CD14-positive monocyte (primary cell): ENCODE data around the gene TMEM187. TPM values are rescaled to one million over a fixed set of nuclear protein-coding genes. Genes with fewer than 3 reads are reported as not detected.

Source experiments
- DNase-seq, 3 donors: peaks; one replicate each; pipeline ENCODE4 v3.0.0-alpha.2; 2011 to 2022
- H2AFZ ChIP-seq: 2 replicates; pipeline ENCODE4 v1.6.0; 2012; ENCODE audit warnings: mild to moderate bottlenecking, low read depth, low read length, inconsistent platforms; ENCODE audit not compliant: insufficient read depth, poor library complexity, severe bottlenecking
- H3K27ac ChIP-seq, 2 donors: 1 replicate in 1 of 2; 2 replicates in 1 of 2; pipeline ENCODE4 v1.5.1; 2012 to 2013; ENCODE audit warnings: low read length in 2 of 2, control low read depth in 1 of 2, inconsistent platforms in 1 of 2, low read depth in 1 of 2, mild to moderate bottlenecking in 1 of 2
- H3K27me3 ChIP-seq, 2 donors: one replicate each; pipeline versions ENCODE4 v1.6.0 to v1.6.1; 2011 to 2013; ENCODE audit warnings: low read length in 2 of 2; ENCODE audit not compliant: control insufficient read depth in 2 of 2, insufficient read depth in 2 of 2
- H3K36me3 ChIP-seq, 2 donors: replicated peaks in 1 of 2; 1 replicate in 1 of 2; 2 replicates in 1 of 2; pipeline versions ENCODE4 v1.5.1 to v1.6.1; 2012 to 2013; ENCODE audit warnings: low read length in 2 of 2, control low read depth in 1 of 2, inconsistent platforms in 1 of 2, mild to moderate bottlenecking in 1 of 2; ENCODE audit not compliant: insufficient read depth in 2 of 2, control insufficient read depth in 1 of 2
- H3K4me1 ChIP-seq, 2 donors: 1 replicate in 1 of 2; 2 replicates in 1 of 2; pipeline versions ENCODE4 v1.5.1 to v1.6.1; 2012 to 2013; ENCODE audit warnings: low read length in 2 of 2, control low read depth in 1 of 2, inconsistent platforms in 1 of 2, mild to moderate bottlenecking in 1 of 2, moderate library complexity in 1 of 2; ENCODE audit not compliant: insufficient read depth in 2 of 2, control insufficient read depth in 1 of 2
- H3K4me2 ChIP-seq: replicated peaks from 2 replicates; pipeline ENCODE3; 2012; ENCODE audit warnings: low read length, moderate library complexity, mild to moderate bottlenecking; ENCODE audit not compliant: poor library complexity, severe bottlenecking; ENCODE audit errors: extremely low read depth
- H3K4me3 ChIP-seq, 3 experiments: fragments of 200-600 bp in 1 of 3; sonication (generic) in 1 of 3; replicated peaks in 1 of 3; 1 replicate in 2 of 3; 2 replicates in 1 of 3; pipeline ENCODE4 v1.5.1; 2011 to 2013; ENCODE audit warnings: low read length in 3 of 3, mild to moderate bottlenecking in 3 of 3, control low read depth in 2 of 3, low read depth in 2 of 3, inconsistent platforms in 1 of 3, moderate library complexity in 1 of 3
- H3K79me2 ChIP-seq: 2 replicates; pipeline ENCODE4 v1.6.0; 2012; ENCODE audit warnings: mild to moderate bottlenecking, control low read depth, inconsistent platforms, low read length, moderate library complexity; ENCODE audit not compliant: insufficient read depth
- H3K9ac ChIP-seq: 2 replicates; pipeline ENCODE4 v1.6.0; 2017; ENCODE audit warnings: low read length, mild to moderate bottlenecking; ENCODE audit not compliant: insufficient read depth, poor library complexity, severe bottlenecking
- H3K9me3 ChIP-seq, 2 donors: replicated peaks in 1 of 2; 1 replicate in 1 of 2; 2 replicates in 1 of 2; pipeline versions ENCODE4 v1.5.1 to v1.6.1; 2012 to 2013; ENCODE audit warnings: low read length in 2 of 2, control low read depth in 1 of 2; ENCODE audit not compliant: control insufficient read depth in 1 of 2, insufficient read depth in 1 of 2
- H4K20me1 ChIP-seq: 2 replicates; pipeline ENCODE4 v1.6.0; 2012; ENCODE audit warnings: mild to moderate bottlenecking, low read length, control low read depth, moderate library complexity; ENCODE audit not compliant: insufficient read depth
- H3K27ac Mint-ChIP-seq, 7 donors: one replicate each; pipeline ENCODE4 v1.8.0; 2020; ENCODE audit warnings: mild to moderate bottlenecking in 7 of 7, mixed read lengths in 7 of 7, moderate library complexity in 6 of 7, inconsistent platforms in 2 of 7
- H3K27me3 Mint-ChIP-seq, 3 donors: one replicate each; pipeline ENCODE4 v1.8.0; 2021 to 2022; ENCODE audit warnings: low read depth in 3 of 3, mild to moderate bottlenecking in 3 of 3, mixed read lengths in 3 of 3, moderate library complexity in 3 of 3, inconsistent platforms in 1 of 3
- H3K36me3 Mint-ChIP-seq, 2 donors: one replicate each; pipeline ENCODE4 v1.8.0; 2020; ENCODE audit warnings: mixed read lengths in 2 of 2, inconsistent platforms in 1 of 2, mild to moderate bottlenecking in 1 of 2
- H3K4me1 Mint-ChIP-seq: one replicate; pipeline ENCODE4 v1.8.0; 2020; ENCODE audit warnings: mild to moderate bottlenecking, mixed read lengths
- H3K4me3 Mint-ChIP-seq, 2 donors: one replicate each; pipeline ENCODE4 v1.8.0; 2020; ENCODE audit warnings: mild to moderate bottlenecking in 2 of 2, mixed read lengths in 2 of 2, moderate library complexity in 1 of 2
- H3K9me3 Mint-ChIP-seq, 7 donors: one replicate each; pipeline ENCODE4 v1.8.0; 2020 to 2022; ENCODE audit warnings: mixed read lengths in 7 of 7, mild to moderate bottlenecking in 6 of 7, moderate library complexity in 6 of 7, inconsistent platforms in 2 of 7
- CTCF ChIP-seq: fragments of 200-600 bp; IDR thresholded peaks from one replicate; pipeline ENCODE4 v1.8.0; 2022; ENCODE audit warnings: antibody characterized with exemption, mild to moderate bottlenecking
- WGBS: methylation state at CpG from one replicate; pipeline ENCODE4 v1.1.5; 2013; ENCODE audit warnings: missing lambda C conversion rate; ENCODE audit not compliant: insufficient coverage; 5-methylcytosine and 5-hydroxymethylcytosine counted together
- intact Hi-C, 2 donors: fragments of 100-400 bp; cut with micrococcal nuclease; formaldehyde crosslinking; loops; one replicate each; pipeline versions ENCODE4 v1.15.0 to v1.15.1; 2023
- polyA plus RNA-seq, 3 donors: library from polyadenylated mRNA; depleted of rRNA in 1 of 3; unstranded in 2 of 3; stranded (reverse) in 1 of 3; fragments of 300-500 nt in 2 of 3; fragments of >200 nt in 1 of 3; fragmentation: Illumina TruSeq in 2 of 3; gene quantifications; 1 replicate in 2 of 3; 2 replicates in 1 of 3; pipeline ENCODE4 v1.2.3, GENCODE V29; 2012 to 2021

TMEM187 gene
- polyA plus RNA-seq, 3 donors = 2.8 to 10.3 (median 4.9) TPM

DNA sequence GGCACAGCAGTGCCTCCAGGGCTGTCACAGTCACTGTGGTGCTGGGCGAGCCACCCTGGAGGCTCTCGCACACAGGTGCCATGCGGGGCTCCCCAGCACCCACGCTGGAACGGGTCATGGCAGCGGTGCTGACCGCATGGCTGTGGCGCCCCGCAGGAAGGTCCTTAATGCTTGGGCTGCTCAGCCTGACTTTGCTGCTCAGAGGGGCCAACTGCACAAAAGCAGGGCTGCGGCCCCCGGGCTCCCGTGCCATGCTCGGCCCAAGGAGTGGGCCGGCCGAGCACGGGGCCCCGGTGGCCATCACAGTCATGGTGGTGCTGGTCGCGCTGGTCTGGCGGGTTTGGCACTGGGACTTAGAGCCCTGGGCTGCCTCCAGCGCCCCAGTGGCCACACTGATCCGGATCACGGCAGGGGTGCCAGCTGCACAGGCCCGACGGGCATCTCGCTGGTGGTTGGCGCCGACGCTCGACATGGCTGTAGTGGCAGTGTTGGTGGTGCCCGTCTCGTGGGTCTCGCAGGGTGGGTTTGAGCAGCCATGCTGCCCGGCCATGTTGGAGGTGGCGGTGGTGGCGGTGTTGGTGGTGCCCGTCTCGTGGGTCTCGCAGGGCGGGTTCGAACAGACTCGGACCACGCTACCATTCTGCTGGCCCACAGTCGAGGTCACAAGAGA is 17.9 kb upstream of the TMEM187 start:
- H3K27ac Mint-ChIP-seq = peak overlapping the region in 4 of 7 donors; percentile 40 to 81 (median 69)
- peaks cover under 1% of the 10 kb centered on the region for H3K4me1 Mint-ChIP-seq
- no peak for TF ChIP-seq CTCF
- H3K27me3 Mint-ChIP-seq = peaks cover 0 to 7% (median 0%) of the 10 kb centered on the region in 3 donors
- H3K4me1 ChIP-seq = no peaks in the 10 kb centered on the region
- no peaks in the 10 kb centered on the region for H3K27me3 ChIP-seq
- no peaks in the 10 kb centered on the region for H3K9me3 ChIP-seq
- no peak overlapping the region for H3K4me3 Mint-ChIP-seq
- H3K9ac ChIP-seq = no peak overlapping the region
- peaks cover 63 to 94% of the 10 kb centered on the region in 2 donors for H3K36me3 Mint-ChIP-seq
- peaks cover 98% of the 10 kb centered on the region for H4K20me1 ChIP-seq
- peaks cover 85 to 99% of the 10 kb centered on the region in 2 donors for H3K36me3 ChIP-seq
- H3K79me2 ChIP-seq = peaks cover 6% of the 10 kb centered on the region
- H3K4me2 ChIP-seq = no peak overlapping the region
- H3K27ac ChIP-seq = no peak overlapping the region
- H3K9me3 Mint-ChIP-seq = peaks cover 0 to 3% (median 0%) of the 10 kb centered on the region in 7 donors
- WGBS = 95% methylated on average over 20 of the region's 44 CpGs
- no peak for DNase-seq
- no peak overlapping the region for H2AFZ ChIP-seq
- H3K4me3 ChIP-seq = no peak overlapping the region
- intact Hi-C loops = loop anchor here (5.0 to 10.0 kb wide), 3 partner anchors 37 to 192 kb away; partner anchors contain the start of gene PLXNB3 (in 2 of the 2)

- H3K27me3 Mint-ChIP-seq = peaks cover 0 to 12% (median 0%) of the 10 kb centered on the region in 3 donors
- H3K4me3 Mint-ChIP-seq = no peak overlapping the region
- H3K4me1 Mint-ChIP-seq = no peaks in the 10 kb centered on the region
- H3K79me2 ChIP-seq = peaks cover 10% of the 10 kb centered on the region
- no peaks in the 10 kb centered on the region for H3K27me3 ChIP-seq
- no peak for TF ChIP-seq CTCF
- no peaks in the 10 kb centered on the region for H3K9me3 ChIP-seq
- H3K9me3 Mint-ChIP-seq = peaks cover 0 to 8% (median 0%) of the 10 kb centered on the region in 7 donors
- H3K4me1 ChIP-seq = no peaks in the 10 kb centered on the region
- intact Hi-C loops = loop anchor here in 1 of 2 donors (10.0 kb wide), 1 partner anchor 190 kb away; the partner anchor contains the start of gene PLXNB3
- H3K27ac Mint-ChIP-seq = peak overlapping the region in 5 of 7 donors; percentile 26 to 81 (median 50)
- 93% methylated on average over 5 of the region's 12 CpGs for WGBS
- H3K9ac ChIP-seq = no peak overlapping the region
- H3K27ac ChIP-seq = no peak overlapping the region
- H3K36me3 Mint-ChIP-seq = peaks cover 63 to 94% of the 10 kb centered on the region in 2 donors
- peaks cover 85 to 99% of the 10 kb centered on the region in 2 donors for H3K36me3 ChIP-seq
- no peak for DNase-seq
- H2AFZ ChIP-seq = no peak overlapping the region
- H3K4me2 ChIP-seq = no peak overlapping the region
- no peak overlapping the region for H3K4me3 ChIP-seq
- peaks cover 98% of the 10 kb centered on the region for H4K20me1 ChIP-seq
Observed at GRCh38 chrX:153955228-153955732, 17.3 kb upstream of the TMEM187 start.
